PC-3 (cell line): ENCODE measurements around the gene SMIM7.

ENCODE experiments used
- EZH2 ChIP-seq: fragments of 300-600 bp; sonication (generic); IDR thresholded peaks from one replicate; pipeline ENCODE4 v1.6.1; 2017; ENCODE audit warnings: antibody characterized with exemption, mild to moderate bottlenecking, low read length; ENCODE audit not compliant: unreplicated experiment
- TF ChIP-seq, protein P1 (sequence below): fragments of 300-600 bp; sonication (generic); conservative IDR thresholded peaks from 2 replicates; pipeline ENCODE4 v1.5.1; 2017; ENCODE audit warnings: antibody characterized with exemption, low read depth, mild to moderate bottlenecking, low read length

DNA sequence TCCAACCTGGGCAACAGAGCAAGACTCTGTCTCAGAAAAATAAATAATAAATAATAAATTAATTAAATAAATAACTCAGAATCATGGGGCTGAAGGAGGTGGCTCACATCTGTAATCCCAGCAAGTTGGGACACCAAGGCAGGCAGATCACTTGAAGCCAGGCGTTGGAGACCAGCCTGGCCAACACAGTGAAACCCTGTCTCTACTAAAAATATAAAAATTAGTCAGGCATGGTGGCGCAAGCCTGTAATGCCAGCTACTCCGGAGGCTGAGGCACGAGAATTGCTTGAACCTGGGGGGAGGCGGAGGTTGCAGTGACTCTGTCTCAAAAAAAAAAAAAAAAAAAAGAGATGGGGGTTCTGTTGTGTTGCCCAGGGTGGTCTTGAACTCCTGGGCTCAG is 8.2 kb upstream of the SMIM7 start:
- TF ChIP-seq, protein P1, sequence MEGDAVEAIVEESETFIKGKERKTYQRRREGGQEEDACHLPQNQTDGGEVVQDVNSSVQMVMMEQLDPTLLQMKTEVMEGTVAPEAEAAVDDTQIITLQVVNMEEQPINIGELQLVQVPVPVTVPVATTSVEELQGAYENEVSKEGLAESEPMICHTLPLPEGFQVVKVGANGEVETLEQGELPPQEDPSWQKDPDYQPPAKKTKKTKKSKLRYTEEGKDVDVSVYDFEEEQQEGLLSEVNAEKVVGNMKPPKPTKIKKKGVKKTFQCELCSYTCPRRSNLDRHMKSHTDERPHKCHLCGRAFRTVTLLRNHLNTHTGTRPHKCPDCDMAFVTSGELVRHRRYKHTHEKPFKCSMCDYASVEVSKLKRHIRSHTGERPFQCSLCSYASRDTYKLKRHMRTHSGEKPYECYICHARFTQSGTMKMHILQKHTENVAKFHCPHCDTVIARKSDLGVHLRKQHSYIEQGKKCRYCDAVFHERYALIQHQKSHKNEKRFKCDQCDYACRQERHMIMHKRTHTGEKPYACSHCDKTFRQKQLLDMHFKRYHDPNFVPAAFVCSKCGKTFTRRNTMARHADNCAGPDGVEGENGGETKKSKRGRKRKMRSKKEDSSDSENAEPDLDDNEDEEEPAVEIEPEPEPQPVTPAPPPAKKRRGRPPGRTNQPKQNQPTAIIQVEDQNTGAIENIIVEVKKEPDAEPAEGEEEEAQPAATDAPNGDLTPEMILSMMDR, result no peak
- TF ChIP-seq EZH2, result no peak
